NCI-H82 treated with DMSO at 0.1 percent for 48 hours (cell line): Measurements from ENCODE around the gene RIT2.
"Not testable (repeated sequence)": the region's sequence is repeated elsewhere in the genome, so short reads cannot be mapped to it uniquely, and the experiment has no call there.

Source experiments
- DNase-seq: peaks from one replicate; lab custom pipeline; 2025; ENCODE audit not compliant: unreplicated experiment; lab: John Stamatoyannopoulos, UW

The RIT2 gene

DNA sequence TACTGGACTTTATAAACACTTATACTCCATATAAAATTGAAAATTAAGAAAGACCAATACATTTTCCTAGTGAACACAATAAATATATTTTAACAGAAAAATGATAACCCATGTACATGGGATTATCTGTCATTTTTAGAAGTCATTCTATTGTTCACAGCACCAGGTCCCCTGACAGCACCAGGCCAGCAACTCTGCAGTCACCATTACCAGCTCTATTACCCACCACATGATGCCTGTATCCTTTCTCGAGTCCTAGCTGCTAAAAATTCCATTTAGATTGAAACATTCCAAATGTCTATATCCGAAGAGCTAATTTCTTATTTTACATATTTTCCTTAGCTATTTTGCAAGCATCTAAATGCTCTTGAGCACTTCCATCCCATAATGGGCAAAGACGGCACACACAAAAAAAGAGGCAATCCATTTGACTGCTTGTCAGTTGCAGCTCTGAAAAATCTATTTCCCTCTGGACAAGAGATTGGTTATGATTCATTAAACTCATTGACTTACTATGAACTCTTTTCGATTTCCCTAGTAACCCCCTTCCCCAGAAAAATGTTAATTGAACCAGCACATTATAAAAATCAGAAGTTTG, 336.9 kb downstream of the RIT2 start:
- no peak for DNase-seq

DNA sequence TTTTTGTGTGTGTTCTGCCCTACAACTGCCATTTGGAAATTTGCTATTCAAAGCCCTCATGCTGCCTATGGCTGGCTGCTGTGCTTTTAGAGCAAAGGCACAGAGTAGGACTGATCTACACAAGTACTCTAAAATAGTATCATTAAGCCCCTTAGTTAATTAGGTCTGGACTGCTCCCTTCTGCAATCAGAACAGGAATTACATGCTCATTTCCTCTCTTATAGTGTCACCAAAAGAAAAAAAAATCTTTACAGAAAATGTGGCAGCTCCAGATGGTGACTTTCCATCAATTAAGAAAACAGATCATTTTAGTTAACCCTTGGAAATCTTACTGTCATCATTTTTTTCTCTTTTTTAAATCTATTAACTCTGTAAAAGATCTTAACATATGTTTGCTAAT, 337.5 kb downstream of the RIT2 start:
- peak; percentile 19 for DNase-seq

DNA sequence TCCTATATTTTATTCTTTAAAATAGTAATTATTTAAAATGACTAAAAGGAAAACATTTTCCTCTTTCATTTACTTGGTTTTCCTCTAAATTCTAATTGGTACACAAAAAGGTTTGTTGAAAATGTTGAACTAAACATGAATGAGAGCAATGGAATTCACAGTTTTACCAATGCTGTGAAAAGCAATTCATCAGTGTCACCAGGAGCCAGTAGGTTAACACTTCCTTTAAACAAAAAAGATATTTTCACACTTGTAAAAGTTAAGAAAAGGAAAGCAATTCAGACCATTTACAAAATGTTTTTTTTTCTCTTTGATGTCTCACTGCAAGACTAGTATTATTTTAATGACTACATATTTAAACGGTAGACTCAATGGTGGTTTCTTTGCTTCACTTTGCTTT, 341.6 kb downstream of the RIT2 start:
- DNase-seq = no peak

DNA sequence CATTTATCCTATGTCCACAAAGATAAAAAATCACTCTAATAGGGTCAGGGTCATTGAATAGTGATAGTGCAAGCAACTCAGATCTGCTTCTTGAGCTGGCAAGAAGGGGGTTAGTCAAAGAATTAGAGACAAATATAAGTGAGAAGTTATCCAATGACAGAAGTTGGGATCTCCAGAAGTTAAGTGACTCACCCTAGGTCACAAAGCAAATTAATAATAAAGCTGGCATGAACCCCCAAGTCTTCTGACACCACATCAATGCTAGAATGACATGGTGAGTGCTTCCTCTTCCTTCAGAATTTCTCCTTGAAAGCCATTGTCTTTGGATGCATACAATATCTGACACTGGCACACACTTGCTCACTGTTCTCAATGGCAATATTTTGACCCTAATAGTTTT, 343.5 kb downstream of the RIT2 start:
- no peak for DNase-seq

DNA sequence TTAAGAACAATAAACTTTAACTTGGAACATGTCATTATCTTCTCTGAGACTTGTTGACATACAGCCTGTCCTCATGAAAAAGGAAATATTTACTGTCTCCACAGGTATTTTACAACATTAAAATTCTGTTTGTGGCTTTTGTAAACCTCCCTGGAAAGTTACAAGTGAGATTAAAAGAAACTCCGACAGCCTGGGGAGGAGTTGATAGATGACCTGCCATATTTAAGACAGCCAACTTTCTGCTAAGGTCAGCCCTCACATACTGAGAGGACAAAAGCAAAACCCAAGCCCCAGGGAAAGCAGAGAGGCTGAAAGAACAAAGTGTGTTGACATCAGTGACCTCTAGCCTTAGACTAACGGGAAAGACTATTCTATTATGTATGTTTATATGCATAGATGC, 350.2 kb downstream of the RIT2 start:
- DNase-seq = no peak

DNA sequence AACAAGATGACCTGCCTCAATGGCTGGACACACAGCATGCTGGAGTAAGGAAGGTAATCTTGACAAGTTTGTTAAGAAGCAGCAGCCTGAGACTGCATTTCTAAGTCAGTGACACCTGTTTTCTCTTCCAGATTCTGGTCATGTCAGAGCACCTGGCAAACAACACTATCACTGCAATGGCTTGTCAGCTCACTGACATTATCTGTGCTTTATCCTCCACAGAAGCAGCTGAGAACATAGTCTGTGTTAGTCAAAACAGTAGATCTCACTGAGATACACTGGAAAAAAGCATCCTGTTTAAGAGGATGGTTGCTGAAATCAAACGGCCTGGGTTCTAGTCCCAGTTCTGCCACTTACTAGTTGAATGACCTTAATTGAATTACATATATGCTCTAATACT, 355.2 kb downstream of the RIT2 start:
- DNase-seq = no peak

DNA sequence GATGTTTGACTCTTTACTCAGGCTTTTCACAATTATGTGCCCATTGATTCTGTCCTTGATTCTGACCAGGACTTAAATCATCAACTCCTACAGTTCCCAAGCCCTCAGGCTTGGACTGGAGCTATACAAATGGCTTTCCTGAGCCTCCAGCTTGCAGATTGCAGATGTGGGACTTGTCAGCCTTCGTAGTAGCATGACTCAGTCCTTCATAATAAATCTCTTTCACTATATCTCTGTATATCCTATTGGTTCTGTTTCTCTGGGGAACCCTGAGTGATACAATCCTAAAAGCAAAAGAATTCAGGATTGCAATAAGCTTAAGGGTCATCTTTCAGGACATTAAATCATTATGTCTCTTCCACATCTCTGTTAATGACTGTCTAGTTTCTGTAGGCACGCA, 356.6 kb downstream of the RIT2 start:
- DNase-seq = no peak

DNA sequence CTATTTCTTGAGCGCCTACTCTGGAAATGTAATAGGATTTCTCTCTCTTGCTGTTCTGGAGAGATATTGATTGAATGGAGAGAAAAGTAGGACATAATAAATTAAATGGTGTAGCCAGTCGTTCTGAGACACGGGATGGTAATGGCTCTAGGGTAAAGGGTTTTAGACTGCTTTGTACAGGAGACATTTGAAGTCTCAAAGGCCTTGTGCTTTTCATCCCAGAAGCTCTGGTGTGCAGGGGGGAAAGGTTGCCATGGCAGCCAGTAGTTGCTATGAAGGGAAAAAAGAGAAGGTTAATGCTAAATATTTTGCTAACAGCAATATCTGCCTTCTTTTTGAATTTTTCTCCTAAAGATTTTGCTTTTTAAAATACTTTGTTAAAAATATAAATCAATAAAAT, 359.3 kb downstream of the RIT2 start:
- no peak for DNase-seq

DNA sequence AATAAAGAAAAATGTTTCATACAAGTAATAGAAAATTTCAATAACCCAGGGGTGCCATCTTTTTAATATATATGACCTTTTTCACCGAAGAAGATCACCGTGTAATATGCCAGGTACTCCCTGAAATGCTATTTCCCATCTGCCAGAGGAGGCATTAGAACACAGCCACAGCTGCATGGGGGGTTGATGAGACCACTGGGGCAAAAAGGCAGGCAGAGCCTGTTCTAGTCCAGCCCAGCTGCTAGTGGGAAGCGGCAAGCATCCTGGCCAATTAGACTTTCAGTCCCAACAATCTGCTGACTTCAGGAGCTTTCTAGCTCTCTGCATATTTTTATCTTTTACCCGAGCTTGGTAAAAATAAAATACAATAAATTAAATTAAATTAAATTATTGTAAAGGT, 362.6 kb downstream of the RIT2 start:
- DNase-seq = no peak

DNA sequence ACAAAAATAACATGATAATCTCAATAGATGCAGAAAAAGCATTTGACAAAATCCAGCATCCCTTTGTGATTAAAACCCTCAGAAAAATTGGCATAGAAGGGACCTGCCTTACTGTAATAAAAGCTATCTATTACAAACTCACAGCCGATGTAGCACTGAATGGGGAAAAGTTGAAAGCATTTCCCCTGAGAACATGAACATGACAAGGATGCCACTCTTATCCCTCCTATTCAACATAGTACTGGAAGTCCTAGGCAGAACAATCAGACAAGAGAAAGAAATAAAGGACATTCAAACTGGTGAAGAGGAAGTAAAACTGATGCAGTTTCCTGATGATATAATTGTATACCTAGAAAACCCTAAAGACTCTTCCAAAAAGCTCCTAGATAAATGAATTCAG, 368.7 kb downstream of the RIT2 start:
- DNase-seq = no peak

DNA sequence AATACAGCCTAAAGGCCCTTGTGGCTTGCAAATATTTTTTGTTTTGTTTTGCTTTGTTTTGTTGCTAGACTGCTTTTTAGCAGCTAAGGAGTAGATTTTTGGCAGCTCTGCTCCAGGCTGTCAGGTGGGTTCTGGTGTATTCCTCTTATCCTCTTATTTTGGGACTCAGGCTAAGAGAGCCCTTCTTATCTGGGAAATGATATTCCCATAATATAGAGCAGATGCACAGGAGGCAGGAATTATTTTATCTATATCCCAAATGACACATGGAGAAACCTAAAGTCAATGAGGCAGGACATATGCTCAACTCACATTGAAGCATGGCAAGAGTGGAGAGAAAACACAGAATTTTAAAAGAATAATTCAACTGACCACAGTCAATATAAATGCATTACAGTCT, 369.6 kb downstream of the RIT2 start:
- DNase-seq = no peak

DNA sequence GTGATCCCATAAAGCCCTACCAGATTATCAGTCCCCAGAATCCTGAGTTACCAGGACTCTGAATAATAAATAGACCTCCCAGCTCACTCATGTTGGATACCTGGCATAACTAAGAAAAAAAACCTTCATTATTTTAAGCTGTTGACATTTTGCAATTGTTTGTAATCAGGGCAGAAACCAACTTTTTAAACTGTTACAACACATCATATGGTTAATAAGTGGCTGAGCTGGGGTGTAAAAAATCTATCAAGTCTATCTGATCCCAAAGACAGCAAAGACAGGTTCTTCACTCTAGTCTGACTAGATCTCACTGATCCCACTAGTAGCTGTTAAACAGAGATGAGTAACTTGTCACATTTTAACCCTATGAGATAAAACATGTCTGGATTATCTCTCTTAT, 370.3 kb downstream of the RIT2 start:
- DNase-seq = no peak

DNA sequence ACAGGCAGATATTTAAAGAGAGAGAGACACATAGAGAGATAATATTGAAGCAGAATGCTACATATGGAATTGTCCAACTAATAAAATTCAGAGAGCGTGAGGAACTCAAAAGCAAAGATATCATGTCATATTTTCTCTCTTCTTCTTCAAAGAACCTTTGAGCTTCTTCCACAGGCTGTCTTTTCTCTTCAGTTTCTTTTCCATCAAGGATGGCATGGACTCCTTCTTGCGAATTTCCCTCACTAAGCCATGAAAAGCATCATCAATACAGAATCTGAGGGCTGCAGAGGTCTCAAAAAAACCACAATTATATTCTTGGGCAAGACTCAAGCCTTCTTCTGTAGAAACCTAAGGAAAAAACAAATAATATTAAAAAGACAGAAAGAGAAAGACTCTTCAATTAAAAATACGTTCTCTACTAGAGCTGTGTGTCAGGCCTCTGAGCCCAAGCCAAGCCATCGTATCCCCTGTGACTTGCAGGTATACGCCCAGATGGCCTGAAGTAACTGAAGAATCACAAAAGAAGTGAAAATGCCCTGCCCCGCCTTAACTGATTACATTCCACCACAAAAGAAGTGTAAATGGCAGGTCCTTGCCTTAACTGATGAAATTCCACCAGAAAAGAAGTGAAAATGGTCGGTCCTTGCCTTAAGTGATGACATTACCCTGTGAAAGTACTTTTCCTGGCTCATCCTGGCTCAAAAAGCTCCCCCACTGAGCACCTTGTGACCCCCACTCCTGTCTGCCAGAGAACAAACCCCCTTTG, 371.9 kb downstream of the RIT2 start:
- DNase-seq = no peak

DNA sequence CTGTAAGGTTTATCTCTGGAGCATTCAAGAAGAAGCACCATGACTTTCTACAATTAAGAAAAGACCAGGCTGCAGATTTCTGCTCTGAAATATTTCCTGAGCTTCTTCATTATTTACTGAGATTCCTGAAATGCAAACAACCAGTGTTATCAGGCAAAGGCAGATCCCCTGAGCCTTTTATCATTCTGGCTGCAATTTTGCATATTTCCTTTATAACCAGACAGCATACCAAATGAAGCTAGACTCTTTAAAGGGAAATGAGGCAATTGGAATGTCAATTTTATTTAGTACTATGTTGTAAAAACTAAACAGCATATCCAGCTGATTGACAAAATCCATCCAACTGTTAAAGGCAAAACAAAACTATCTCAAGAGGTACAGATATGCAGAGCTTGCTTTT, 372.5 kb downstream of the RIT2 start:
- no peak for DNase-seq

DNA sequence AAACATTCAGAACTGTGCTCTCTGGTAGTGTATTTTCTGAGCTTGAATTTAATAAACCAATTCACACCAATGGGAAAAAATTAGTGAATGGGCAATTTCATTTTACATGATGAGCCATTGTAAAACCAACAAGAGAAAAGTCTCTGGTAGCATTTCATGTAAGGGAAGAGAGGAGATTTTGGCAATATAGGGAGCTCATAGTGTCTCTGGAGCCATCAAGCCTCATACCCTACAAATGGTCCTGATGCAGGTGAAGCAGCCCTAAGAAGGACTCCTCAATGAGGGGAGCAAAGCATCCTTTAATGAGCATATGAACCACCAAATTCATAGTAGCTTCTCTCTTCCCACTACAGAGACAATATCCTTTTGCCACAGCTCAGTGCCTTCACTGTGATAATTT, 373.0 kb downstream of the RIT2 start:
- no peak for DNase-seq

DNA sequence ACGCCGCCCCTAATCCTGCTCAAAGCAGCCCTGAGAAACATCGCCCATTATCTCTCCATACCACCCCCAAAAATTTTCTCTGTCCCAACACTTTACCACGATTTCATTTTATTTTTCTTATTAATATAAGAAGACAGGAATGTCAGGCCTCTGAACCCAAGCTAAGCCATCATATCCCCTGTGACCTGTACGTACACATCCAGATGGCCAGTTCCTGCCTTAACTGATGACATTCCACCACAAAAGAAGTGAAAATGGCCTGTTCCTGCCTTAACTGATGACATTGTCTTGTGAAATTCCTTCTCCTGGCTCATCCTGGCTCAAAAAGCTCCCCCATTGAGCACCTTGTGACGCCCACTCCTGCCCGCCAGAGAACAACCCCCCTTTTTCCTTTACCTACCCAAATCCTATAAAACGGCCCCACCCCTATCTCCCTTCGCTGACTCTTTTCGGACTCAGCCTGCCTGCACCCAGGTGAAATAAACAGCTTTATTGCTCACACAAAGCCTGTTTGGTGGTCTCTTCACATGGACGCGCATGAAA, 373.6 kb downstream of the RIT2 start:
- not testable (repeated sequence) for DNase-seq

DNA sequence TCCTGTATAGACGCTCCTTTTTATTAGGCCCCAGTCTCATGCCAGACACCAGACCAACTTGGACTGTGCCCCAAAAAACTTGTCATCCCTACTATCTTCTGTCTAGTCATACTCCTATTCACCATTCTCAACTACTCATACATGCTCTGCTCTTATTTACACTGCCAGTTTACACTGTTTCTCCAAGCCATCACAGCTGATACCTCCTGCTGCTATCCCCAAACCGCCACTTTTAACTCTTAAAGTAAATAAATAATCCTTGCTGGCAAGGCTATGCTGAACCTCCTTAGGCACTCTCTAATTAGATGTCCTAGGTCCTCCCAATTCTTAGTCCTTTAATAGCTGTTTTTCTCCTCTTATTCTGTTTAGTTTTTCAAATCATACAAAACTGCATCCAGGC, 374.2 kb downstream of the RIT2 start:
- not testable (repeated sequence) for DNase-seq

DNA sequence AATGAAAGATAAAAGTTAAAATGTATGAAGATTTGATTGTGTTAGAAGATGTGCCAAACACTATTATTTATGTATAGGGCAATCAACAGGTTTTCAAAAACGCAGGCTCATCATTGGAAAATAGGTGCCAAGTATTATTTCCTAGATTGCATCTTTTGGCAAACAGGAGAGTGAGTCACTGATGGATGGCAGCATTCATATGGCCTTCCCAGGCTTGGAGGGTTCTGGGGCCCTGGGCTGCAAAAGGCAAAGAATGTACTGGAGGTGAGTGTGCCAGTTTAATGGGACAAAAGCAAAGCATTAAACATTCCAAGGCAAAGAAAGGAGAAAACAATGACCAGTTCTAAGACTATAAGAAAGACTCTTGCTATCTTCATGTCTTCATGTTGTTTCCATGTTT, 379.4 kb downstream of the RIT2 start:
- DNase-seq = no peak

DNA sequence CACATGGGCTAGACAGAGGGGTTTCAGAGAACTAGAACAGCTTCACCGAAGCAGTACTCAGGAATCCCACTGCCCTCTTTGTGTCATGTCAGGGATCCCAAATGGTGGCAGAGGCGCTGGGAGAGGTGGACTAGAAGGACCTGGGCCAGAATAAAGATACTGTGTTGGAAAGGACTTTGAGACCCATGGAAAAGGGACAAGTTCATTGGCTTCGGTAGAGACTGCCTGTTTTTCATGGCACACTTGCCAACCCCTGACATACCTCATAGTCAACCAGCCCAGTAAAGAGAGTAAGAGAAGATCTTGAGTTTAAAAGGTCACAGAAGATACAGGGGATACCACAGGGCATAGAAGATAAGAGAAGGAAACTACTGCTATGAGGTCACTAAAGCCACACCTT, 381.0 kb downstream of the RIT2 start:
- no peak for DNase-seq

DNA sequence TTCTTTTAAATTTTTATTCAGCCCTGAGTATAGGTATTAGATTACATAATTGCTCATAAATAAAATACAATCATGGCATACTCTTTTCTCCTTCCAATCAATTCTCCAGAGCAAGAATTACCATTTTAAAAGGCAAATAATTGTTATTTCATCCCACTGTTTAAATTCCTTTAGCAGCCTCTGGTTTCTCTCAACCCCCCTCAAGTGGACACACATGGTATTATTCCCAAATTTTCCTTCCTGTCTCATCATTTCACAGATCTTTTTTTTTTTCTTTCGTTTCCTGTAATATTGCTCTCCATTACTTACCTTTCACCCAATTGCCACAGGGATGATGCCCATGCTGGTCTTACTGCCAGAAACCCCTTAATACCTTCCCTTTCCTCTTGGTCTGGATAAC, 385.2 kb downstream of the RIT2 start:
- no peak for DNase-seq

DNA sequence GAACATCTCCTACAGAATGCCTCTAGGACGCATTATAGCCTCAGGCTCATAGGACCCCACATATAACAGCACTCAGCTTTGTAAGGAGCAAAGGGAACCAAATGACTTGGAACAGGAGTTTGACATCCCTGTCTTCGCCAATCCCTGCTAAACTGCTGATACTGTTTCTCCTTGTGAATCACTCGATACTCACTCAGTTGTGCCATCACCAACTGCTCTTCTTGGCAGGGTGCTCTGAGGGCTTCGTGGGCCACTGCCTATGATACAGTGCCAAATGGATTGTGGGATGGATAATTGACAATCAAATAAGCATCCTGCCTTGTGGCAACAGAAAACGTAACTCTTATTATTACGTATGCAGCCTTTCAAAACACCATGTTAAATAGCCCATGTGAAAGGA, 396.3 kb downstream of the RIT2 start:
- DNase-seq = no peak

DNA sequence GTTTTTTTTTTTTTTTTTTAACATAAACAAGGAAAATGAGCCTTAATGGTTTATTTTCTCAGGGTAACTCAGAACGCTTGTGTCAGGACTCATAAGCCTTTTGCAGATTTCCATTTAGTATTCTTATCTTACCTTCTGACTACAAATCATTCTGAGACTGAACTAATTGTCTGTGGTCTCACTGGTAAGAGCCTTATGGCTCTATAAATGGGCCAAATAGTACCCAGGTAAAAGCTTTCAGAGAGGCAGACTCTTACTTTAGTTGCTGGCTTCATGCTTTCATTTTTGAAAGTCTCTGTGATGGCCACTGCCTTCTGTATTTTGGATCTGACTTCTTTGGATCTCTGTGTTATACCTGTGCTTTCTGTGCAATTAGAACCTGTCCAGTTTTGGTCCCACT, 403.4 kb downstream of the RIT2 start:
- DNase-seq = no peak

DNA sequence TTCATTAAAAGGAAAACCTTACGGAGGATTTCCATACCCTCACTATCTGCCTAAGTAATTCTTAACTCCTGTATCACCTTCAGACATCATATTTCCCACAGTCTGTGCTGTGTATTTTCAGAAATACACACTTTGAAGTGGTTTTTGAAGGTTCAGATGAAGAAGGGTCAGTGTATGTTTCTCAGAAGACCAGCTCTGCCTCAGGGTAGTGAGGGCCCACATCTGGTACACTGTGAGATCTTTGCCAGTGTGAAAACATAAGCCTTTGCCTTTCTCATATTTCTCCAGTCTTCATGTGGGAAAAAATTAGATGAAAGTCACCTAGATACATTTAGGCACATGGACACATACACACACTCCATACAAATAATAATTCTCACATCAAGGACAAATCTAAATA, 408.4 kb downstream of the RIT2 start:
- no peak for DNase-seq
